HG03196 (cell line): Measurements from ENCODE around the gene TBCA.
"Not testable (repeated sequence)": the region's sequence is repeated elsewhere in the genome, so short reads cannot be mapped to it uniquely, and the experiment has no call there.

Experiments used
- ATAC-seq: cut with Tn5 transposase; IDR thresholded peaks from one replicate; pipeline ENCODE4 v1.9.1; 2021; ENCODE audit not compliant: unreplicated experiment

TBCA gene

GRCh38 chr5:77773734-77774280 lies 2.3 kb downstream of the TBCA start:
- no peak for ATAC-seq

- ATAC-seq: no peak
These were observed 3.4 kb downstream of the TBCA start for GRCh38 chr5:77772729-77773128.

GRCh38 chr5:77771452-77771851 lies 4.7 kb downstream of the TBCA start:
- ATAC-seq: no peak

DNA sequence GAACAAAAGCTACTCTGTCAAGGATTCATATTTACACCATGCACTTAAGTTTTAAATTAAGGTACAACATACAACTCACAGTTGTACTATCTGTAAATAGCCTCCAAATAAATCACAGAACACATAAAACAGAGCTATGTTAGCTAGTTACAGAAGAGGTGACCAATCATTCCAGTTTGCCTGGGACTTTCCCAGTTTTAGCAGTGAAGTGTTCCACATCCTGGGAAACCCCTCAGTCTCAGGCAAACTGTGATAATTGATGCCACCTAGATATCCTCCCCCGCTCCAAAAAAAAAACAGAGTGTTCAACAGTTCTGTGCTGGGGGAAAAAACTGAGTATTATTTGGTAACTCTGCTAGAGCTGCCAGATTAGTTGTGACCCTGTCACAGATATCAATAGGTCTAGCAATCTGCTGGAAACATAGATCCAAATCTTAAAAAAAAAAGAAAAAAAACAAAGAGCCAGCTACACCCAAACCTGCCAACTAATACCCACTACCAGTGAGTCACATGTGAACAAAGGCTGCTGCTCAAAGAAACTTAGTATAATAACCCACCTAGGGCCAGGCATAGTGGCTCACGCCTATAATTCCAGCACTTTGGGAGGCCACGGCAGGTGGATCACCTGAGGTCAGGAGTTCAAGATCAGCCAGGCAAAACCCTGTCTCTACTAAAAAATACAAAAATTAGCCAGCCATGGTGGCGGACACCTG lies 5.7 kb downstream of the TBCA start:
- ATAC-seq: no peak

DNA sequence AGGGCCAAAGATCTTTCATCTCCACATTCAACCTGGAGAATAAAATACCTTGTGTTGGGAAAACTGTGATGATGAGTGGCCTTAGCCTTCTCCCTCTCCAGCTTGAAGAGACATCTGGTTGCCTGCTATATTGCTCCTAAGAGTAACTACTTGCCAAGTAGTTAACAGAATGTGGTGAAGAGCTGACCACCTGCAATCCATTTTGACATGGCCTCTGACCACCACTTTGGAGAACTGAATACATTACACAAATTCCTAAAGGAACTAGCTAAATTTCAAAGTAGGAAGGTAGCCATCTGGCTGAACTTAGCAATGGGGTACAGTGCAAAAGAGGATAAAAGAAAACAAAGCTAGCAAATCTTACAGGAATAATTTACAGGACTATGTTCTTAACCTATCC lies 7.2 kb downstream of the TBCA start:
- ATAC-seq: no peak

DNA sequence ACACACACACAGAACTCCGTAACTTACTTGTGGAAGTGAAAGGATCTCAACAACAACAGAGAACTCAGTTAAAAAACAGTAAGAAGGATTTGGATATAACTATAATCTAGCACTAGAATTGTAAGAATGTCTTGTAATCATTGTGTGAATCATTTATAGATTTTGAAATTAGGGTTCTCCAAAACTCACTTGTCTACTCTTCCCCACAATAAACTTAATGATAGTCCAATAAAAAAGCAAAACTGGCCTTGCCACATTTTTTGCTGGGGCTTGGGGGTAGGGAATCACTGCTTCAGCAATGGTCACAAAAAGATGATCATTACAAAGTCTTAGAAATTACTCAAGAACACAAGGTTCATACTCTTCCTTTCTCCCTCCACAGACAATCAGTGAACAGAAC lies 8.8 kb downstream of the TBCA start:
- no peak for ATAC-seq

GRCh38 chr5:77761606-77762005 lies 14.5 kb downstream of the TBCA start:
- no peak for ATAC-seq

DNA sequence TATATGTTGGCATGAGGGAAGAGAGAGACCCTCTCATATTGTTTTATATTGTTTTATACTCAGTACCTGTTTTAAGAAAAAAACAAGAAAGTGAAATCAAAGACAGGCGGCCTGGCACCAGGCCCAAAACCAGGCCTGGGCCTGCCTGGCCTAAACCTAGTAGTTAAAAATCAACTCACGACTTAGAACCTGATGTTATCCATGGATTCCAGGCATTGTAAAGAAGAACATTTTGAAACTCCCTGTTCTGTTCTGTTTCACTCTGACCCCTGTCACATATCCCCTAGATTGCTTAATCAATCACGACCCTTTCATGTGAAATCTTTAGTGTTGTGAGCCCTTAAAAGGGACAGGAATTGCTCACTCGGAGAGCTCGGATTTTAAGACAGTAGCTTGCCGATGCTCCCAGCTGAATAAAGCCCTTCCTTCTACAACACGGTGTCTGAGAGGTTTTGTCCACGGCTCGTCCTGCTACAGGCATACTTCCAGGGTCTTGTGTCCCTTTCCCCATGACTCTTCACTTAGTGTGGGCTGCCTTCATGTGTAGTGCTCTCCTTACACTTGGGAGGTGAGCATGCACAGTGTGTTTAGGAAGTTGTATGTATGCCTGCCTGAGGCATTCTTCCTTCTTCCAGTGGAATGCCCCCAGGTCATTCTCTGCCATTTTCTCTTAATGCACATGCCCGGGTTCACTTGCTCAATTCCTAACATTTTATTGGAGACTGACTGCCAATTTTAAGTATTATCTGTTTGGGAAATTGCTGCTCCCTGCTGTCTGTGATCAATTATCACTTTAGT lies 17.8 kb downstream of the TBCA start:
- no peak for ATAC-seq

DNA sequence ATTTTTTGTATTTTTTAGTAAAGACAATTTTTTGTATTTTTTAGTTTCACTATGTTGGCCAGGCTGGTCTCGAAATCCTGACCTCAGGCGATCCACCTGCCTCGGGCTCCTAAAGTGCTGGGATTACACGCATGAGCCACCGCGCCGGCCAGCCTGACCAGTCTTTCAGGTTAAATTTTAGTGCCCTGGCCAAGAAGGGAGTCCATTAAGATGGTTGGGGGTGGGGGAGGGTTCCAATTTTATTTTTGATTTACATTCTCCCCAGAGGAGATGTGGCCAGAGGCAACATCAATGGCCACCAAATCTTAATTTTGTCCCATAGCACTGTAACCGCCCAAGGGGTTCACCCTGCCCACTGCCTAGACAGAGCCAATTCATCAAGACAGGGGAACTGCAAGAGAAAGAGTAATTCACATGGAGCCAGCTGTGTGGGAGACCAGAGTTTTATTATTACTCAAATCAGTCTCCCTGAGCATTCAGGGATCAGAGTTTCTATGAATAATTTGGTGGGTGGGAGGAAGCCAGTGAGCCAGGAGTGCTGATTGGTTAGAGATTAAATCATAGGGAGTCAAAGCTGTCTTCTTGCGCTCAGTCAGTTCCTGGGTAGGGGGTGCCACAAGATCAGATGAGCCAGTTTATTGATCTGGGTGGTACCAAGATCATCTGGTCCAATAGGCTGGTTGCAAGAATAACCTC lies 24.7 kb downstream of the TBCA start:
- no peak for ATAC-seq

- ATAC-seq: not testable (repeated sequence)
These were observed 25.2 kb downstream of the TBCA start for GRCh38 chr5:77750928-77751327.

DNA sequence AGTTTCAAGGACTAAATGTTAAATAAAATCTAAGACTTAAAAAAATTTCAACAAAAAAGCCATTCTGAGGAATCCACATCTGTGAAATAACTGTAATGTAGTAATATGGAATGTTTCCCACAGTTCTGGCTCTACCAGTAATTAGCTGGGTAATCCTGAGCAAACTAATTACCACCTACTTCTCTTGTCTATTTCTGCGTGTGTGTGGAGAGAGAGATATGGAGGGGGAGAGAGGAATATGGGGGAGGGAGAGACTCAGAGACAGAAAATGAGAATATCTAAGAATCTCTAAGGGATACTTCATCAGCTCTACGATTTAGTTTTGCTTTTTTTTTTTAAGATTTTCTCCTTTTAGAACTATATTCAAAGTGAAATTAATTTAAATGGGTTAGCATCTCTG lies 28.0 kb downstream of the TBCA start:
- no peak for ATAC-seq

GRCh38 chr5:77744116-77744515 lies 32.0 kb downstream of the TBCA start:
- no peak for ATAC-seq

- no peak for ATAC-seq
These were observed 33.0 kb downstream of the TBCA start for GRCh38 chr5:77743181-77743580.

GRCh38 chr5:77741608-77742007 lies 34.5 kb downstream of the TBCA start:
- ATAC-seq: no peak

- no peak for ATAC-seq
These were observed 41.3 kb downstream of the TBCA start for GRCh38 chr5:77734885-77735284.

GRCh38 chr5:77733130-77733529 lies 43.0 kb downstream of the TBCA start:
- no peak for ATAC-seq

GRCh38 chr5:77727190-77727589 lies 48.9 kb downstream of the TBCA start:
- ATAC-seq: no peak

DNA sequence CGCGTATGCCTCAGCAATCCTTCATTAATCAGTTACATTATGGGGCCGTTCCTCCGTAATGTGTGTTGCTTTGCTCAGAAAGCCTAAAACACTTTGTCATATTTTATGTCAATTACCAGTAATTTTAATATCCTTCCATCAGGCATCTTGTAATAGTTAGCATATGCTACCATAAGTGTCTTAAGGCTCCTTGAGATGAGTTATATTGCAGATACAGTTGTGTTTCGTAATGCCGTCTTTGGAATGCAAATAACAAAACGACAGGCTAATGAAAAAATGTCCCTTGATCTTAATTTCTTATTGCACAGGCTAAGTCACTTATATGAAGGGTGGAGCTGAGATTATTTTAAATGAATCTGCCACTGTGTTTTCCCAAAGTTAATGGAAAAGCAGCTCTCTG lies 50.5 kb downstream of the TBCA start:
- ATAC-seq: no peak

DNA sequence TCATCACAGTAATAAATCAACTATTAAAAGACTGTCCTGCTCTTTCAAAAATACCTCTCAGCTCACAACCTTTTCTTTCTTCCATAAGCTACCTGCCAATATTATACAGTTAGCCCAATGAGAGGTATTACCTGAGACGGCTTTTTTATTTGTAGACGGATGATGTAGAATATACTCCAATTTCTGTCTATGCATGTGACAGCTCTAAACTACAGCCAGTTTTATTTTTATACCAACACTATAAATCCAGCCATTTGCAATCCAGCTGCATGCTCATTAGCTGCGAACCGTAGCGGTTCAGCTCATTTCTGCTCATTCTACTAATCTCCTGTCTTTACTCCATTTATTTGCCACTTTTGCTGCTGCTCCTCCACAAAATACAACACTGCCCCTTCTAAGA lies 51.2 kb downstream of the TBCA start:
- ATAC-seq: no peak

DNA sequence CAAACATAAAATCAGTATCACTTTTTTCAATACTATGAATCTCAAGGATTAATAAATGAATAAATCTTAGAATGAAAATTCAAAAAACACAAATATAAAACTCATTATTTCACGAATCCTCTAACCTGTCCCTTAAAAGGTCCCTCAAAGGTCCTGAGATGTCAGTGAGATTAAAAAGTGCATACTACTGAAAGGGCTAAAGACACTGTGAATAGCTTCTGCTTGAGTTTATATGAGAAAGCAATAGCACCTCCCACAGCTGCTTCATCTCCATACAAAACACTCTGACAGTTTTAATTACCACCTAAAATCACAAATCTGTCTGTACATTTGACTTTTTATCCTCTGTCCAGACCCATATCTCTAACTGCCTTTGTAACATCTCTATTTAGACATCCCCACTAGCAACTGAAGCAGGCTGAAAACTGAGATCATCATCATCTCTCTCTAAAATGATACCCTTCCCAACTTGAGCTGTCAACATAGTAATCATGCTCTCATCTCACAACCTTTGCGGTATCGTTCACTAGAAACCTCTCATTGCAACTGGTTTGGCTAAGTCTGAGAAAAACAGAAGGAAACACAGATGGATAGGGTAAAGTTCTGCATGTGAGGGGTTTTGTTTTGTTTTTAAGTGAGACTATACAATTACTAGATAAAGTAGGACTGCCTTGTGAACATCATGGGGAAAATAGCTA lies 56.3 kb downstream of the TBCA start:
- no peak for ATAC-seq
